ENCODE data around the gene PTPRR.
A peak's percentile ranks its signal among the peaks of the same experiment; 100 is the strongest.

Gene PTPRR

GRCh38 chr12:70960484-70960883 is 39.9 kb upstream of the PTPRR start:
- no peaks in the 10 kb centered on the region for H3F3A ChIP-seq (ENCODE audit: low read depth)
- peak overlapping the region; percentile 3 for H3K4me2 ChIP-seq (ENCODE audit: low read depth, low read length, poor library complexity, severe bottlenecking)
- H4K20me1 ChIP-seq (ENCODE audit: insufficient read depth, low read length, poor library complexity, severe bottlenecking), result no peaks in the 10 kb centered on the region
- peak overlapping the region; percentile 44; the same call in 1 of the 2 replicates for H2AFZ ChIP-seq (ENCODE audit: low read length)
- H3K79me2 ChIP-seq (ENCODE audit: insufficient read depth, low read length), result no peaks in the 10 kb centered on the region
- H3K36me3 ChIP-seq (ENCODE audit: insufficient read depth, low read length), result no peaks in the 10 kb centered on the region
- peaks cover 49% of the 10 kb centered on the region for H3K4me1 ChIP-seq (ENCODE audit: insufficient read depth, low read length, poor library complexity, severe bottlenecking)
- H3K27me3 ChIP-seq (ENCODE audit: insufficient read depth, low read length, poor library complexity, severe bottlenecking), result no peaks in the 10 kb centered on the region
- TF ChIP-seq, protein P1, sequence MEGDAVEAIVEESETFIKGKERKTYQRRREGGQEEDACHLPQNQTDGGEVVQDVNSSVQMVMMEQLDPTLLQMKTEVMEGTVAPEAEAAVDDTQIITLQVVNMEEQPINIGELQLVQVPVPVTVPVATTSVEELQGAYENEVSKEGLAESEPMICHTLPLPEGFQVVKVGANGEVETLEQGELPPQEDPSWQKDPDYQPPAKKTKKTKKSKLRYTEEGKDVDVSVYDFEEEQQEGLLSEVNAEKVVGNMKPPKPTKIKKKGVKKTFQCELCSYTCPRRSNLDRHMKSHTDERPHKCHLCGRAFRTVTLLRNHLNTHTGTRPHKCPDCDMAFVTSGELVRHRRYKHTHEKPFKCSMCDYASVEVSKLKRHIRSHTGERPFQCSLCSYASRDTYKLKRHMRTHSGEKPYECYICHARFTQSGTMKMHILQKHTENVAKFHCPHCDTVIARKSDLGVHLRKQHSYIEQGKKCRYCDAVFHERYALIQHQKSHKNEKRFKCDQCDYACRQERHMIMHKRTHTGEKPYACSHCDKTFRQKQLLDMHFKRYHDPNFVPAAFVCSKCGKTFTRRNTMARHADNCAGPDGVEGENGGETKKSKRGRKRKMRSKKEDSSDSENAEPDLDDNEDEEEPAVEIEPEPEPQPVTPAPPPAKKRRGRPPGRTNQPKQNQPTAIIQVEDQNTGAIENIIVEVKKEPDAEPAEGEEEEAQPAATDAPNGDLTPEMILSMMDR (conservative IDR thresholded peaks at IDR 0.05; ENCODE audit: low read length), result no peak
- H3K4me3 ChIP-seq (ENCODE audit: low read length, poor library complexity, severe bottlenecking), result no peak overlapping the region
- H3K9ac ChIP-seq (ENCODE audit: low read depth, low read length, poor library complexity, severe bottlenecking), result no peak overlapping the region
- no peaks in the 10 kb centered on the region for H3K9me2 ChIP-seq (replicated peaks; ENCODE audit: low read depth, low read length)
- H3K9me3 ChIP-seq (ENCODE audit: insufficient read depth, low read depth, low read length), result no peaks in the 10 kb centered on the region

DNA sequence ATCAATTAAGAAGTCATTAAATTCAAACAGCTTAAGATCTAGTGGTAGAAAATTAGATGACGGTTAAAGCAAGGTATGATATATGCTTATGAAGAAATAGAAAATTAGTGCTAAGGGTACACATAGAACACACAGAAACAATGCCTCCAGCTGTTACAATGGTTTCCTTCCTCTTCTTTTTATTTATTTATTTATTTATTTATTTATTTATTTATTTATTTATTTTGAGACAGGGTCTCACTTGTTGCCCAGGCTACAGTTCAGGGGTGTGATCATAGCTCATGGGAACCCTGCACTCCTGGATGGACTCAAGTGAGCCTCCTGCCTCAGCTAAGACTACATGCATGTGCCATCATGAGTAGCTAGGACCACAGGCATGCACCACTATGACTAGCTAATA is 34.9 kb upstream of the PTPRR start:
- no peaks in the 10 kb centered on the region for H4K20me1 ChIP-seq (ENCODE audit: insufficient read depth, low read length, poor library complexity, severe bottlenecking)
- H3K9me2 ChIP-seq (replicated peaks; ENCODE audit: low read depth, low read length), result no peaks in the 10 kb centered on the region
- H3K4me2 ChIP-seq (ENCODE audit: low read depth, low read length, poor library complexity, severe bottlenecking), result no peak overlapping the region
- H2AFZ ChIP-seq (ENCODE audit: low read length), result no peak overlapping the region
- peaks cover 1% of the 10 kb centered on the region for H3K4me1 ChIP-seq (ENCODE audit: insufficient read depth, low read length, poor library complexity, severe bottlenecking)
- H3K79me2 ChIP-seq (ENCODE audit: insufficient read depth, low read length), result no peaks in the 10 kb centered on the region
- no peak overlapping the region for H3K9ac ChIP-seq (ENCODE audit: low read depth, low read length, poor library complexity, severe bottlenecking)
- no peak overlapping the region for H3K4me3 ChIP-seq (ENCODE audit: low read length, poor library complexity, severe bottlenecking)
- H3K36me3 ChIP-seq (ENCODE audit: insufficient read depth, low read length), result no peaks in the 10 kb centered on the region
- TF ChIP-seq, protein P1 (conservative IDR thresholded peaks at IDR 0.05; ENCODE audit: low read length), result no peak
- no peak for TF ChIP-seq EZH2phosphoT487 (IDR thresholded peaks at IDR 0.05; ENCODE audit: borderline replicate concordance)
- H3F3A ChIP-seq (ENCODE audit: low read depth), result no peaks in the 10 kb centered on the region
- no peaks in the 10 kb centered on the region for H3K9me3 ChIP-seq (ENCODE audit: insufficient read depth, low read depth, low read length)
- H3K27me3 ChIP-seq (ENCODE audit: insufficient read depth, low read length, poor library complexity, severe bottlenecking), result no peaks in the 10 kb centered on the region

DNA sequence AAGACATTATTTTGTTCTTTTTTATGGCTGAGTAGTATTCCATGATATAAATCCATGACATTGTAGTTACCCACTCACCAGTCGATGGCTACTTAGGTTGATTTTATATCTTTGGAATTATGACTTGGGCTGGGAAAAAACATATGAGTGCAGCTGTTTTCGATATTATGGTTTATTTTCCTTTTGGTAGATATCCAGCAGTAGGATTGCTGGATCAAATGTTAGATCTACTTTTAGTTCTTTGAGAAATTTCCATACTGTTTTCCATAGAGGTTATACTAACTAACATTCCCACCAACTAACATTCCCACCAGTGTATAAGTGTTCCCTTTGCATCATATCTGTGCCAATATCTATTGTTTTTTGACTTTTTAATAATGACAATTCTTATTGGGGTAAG is 29.9 kb upstream of the PTPRR start:
- no peak for TF ChIP-seq EZH2phosphoT487 (IDR thresholded peaks at IDR 0.05; ENCODE audit: borderline replicate concordance)
- TF ChIP-seq, protein P1 (conservative IDR thresholded peaks at IDR 0.05; ENCODE audit: low read length), result no peak
- H3K4me3 ChIP-seq (ENCODE audit: low read length, poor library complexity, severe bottlenecking), result no peak overlapping the region
- H3K4me1 ChIP-seq (ENCODE audit: insufficient read depth, low read length, poor library complexity, severe bottlenecking), result no peaks in the 10 kb centered on the region
- H3K79me2 ChIP-seq (ENCODE audit: insufficient read depth, low read length), result no peaks in the 10 kb centered on the region
- no peaks in the 10 kb centered on the region for H3K9me2 ChIP-seq (replicated peaks; ENCODE audit: low read depth, low read length)
- H2AFZ ChIP-seq (ENCODE audit: low read length), result no peak overlapping the region
- H3F3A ChIP-seq (ENCODE audit: low read depth), result no peaks in the 10 kb centered on the region
- no peaks in the 10 kb centered on the region for H3K36me3 ChIP-seq (ENCODE audit: insufficient read depth, low read length)
- no peaks in the 10 kb centered on the region for H3K27me3 ChIP-seq (ENCODE audit: insufficient read depth, low read length, poor library complexity, severe bottlenecking)
- no peaks in the 10 kb centered on the region for H4K20me1 ChIP-seq (ENCODE audit: insufficient read depth, low read length, poor library complexity, severe bottlenecking)
- no peak overlapping the region for H3K9ac ChIP-seq (ENCODE audit: low read depth, low read length, poor library complexity, severe bottlenecking)
- no peak overlapping the region for H3K4me2 ChIP-seq (ENCODE audit: low read depth, low read length, poor library complexity, severe bottlenecking)
- no peaks in the 10 kb centered on the region for H3K9me3 ChIP-seq (ENCODE audit: insufficient read depth, low read depth, low read length)

Data from Loucy (cell line).